ENCODE measurements around the gene LSR.
A peak's percentile ranks its signal among the peaks of the same experiment; 100 is the strongest.
"Not testable (repeated sequence)": the region's sequence is repeated elsewhere in the genome, so short reads cannot be mapped to it uniquely, and the experiment has no call there.

LSR gene

GRCh38 chr19:35267818-35268535 lies 19.2 kb downstream of the LSR start:
- DNase-seq = peak; percentile 75

GRCh38 chr19:35268536-35269437 lies 20.0 kb downstream of the LSR start, which contains the start of gene USF2:
USF2 (plus strand) TSS chr19:35268962; CDS start chr19:35269102, 140 bp downstream.
- DNase-seq = peak; percentile 65

GRCh38 chr19:35269438-35270117 lies 20.8 kb downstream of the LSR start:
- peak; percentile 78 for DNase-seq

- no peak for DNase-seq
Measured at GRCh38 chr19:35270381-35270811, 21.6 kb downstream of the LSR start.

- DNase-seq = no peak
Measured at GRCh38 chr19:35271546-35271945, 22.7 kb downstream of the LSR start.

GRCh38 chr19:35272122-35272719 lies 23.4 kb downstream of the LSR start:
- DNase-seq = no peak

GRCh38 chr19:35272954-35273649 lies 24.3 kb downstream of the LSR start:
- DNase-seq = no peak

GRCh38 chr19:35273686-35274259 lies 25.0 kb downstream of the LSR start:
- no peak for DNase-seq

GRCh38 chr19:35274323-35274722 lies 25.5 kb downstream of the LSR start:
- no peak for DNase-seq

- no peak for DNase-seq
Measured at GRCh38 chr19:35276706-35277281, 28.0 kb downstream of the LSR start.

GRCh38 chr19:35278578-35279284 lies 29.9 kb downstream of the LSR start:
- DNase-seq = no peak

- no peak for DNase-seq
Measured at GRCh38 chr19:35279374-35279773, 30.6 kb downstream of the LSR start.

- no peak for DNase-seq
Measured at GRCh38 chr19:35279985-35280821, 31.4 kb downstream of the LSR start.

GRCh38 chr19:35281303-35281702 lies 32.5 kb downstream of the LSR start:
- DNase-seq = no peak

- no peak for DNase-seq
Measured at GRCh38 chr19:35284153-35285094, 35.6 kb downstream of the LSR start.

- DNase-seq = no peak
Measured at GRCh38 chr19:35285095-35285449, 36.3 kb downstream of the LSR start.

- DNase-seq = not testable (repeated sequence)
Measured at GRCh38 chr19:35285465-35285864, 36.7 kb downstream of the LSR start.

GRCh38 chr19:35286101-35286500 lies 37.3 kb downstream of the LSR start:
- not testable (repeated sequence) for DNase-seq

GRCh38 chr19:35287713-35288112 lies 38.9 kb downstream of the LSR start:
- no peak for DNase-seq

All from EL (cell line).